Prostate gland (tissue), 2 donors: ENCODE data around the gene ZCCHC8.

Experiments
- POLR2AphosphoS5 ChIP-seq: sonication (generic); formaldehyde crosslinking; IDR thresholded peaks from one replicate; pipeline ENCODE4 v1.6.1; 2017; ENCODE audit warnings: antibody characterized with exemption
- TF ChIP-seq, protein P1 (sequence below), 4 experiments: fragments of 200-600 bp in 2 of 4; fragments of 450-650 bp in 2 of 4; sonication (generic) in 2 of 4; IDR thresholded peaks; 1 replicate in 3 of 4; 2 replicates in 1 of 4; pipeline ENCODE4 v1.5.1; 2016 to 2019; ENCODE audit warnings: antibody characterized with exemption in 4 of 4, mild to moderate bottlenecking in 2 of 4, moderate library complexity in 2 of 4

DNA sequence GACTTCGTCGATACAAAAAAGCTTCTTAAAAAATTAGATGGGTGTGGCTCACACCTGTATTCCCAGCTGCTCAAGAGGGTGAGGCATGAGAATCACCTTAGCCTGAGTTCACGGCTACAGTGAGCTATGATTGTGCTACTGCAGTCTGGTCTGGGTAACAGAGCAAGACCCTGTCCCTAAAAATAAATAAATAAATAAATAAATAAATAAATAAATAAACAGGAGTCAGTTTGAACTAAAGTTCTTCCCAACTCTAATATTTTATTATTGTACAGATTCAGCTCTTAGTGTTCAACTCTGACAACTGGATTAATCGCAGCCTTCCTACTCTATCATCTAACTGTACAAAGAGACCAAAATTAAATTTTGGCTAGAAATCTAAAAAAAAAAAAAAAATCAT lies 65.5 kb downstream of the ZCCHC8 start:
- TF ChIP-seq, protein P1, sequence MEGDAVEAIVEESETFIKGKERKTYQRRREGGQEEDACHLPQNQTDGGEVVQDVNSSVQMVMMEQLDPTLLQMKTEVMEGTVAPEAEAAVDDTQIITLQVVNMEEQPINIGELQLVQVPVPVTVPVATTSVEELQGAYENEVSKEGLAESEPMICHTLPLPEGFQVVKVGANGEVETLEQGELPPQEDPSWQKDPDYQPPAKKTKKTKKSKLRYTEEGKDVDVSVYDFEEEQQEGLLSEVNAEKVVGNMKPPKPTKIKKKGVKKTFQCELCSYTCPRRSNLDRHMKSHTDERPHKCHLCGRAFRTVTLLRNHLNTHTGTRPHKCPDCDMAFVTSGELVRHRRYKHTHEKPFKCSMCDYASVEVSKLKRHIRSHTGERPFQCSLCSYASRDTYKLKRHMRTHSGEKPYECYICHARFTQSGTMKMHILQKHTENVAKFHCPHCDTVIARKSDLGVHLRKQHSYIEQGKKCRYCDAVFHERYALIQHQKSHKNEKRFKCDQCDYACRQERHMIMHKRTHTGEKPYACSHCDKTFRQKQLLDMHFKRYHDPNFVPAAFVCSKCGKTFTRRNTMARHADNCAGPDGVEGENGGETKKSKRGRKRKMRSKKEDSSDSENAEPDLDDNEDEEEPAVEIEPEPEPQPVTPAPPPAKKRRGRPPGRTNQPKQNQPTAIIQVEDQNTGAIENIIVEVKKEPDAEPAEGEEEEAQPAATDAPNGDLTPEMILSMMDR (IDR thresholded peaks at IDR 0.05) = no peak
- TF ChIP-seq POLR2AphosphoS5 = no peak
